Raji (cell line): ENCODE data around the gene ITFG2.

Experiments
- POLR2A ChIP-seq: IDR thresholded peaks from 2 replicates; pipeline ENCODE4 v1.6.1; 2011; ENCODE audit warnings: low read depth, low read length, control low read depth; ENCODE audit not compliant: insufficient read depth

ITFG2 gene

DNA sequence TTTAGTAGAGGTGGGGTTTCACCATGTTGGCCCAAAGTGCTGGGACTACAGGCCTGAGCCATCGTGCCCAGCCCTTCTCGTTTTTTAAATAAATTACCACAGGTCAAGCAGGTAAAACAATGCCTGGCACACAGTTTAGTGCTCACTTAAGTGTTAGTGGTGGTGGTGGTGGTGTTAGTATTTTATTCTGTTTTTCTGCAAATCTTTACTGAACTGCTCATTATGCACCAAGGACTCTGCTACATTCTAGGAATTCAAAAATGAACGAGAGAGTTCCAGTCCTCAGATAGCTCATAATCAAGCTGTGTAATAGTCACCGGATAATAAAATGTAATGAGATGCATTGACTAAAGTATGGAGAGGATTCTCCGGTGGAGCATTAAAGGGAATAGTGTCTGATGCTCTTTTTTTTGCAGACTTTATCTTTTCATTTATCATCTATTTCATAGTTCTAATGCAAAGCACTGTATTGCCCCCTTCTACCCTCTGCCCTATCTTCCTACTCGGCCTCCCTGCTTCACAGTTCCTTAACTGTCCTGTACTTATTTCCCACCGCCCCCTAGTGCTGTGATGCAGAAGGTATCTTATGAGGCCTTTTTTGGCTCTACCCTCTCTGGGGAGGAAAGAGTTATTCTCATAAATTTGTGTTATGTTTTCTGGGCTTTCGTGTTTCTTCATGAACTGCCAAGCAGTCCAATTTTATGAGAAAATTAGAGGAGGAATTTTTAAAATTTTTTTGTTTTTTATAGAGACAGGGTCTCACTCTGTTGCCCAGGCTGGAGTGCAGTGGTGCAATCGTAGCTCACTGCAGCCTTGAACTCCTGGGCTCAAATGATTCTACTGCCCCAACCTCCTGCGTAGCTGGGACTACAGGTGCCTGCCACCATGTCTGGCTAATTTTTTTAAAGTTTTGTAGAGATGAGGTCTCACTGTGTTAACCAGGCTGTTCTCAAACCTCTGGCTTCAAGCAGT, 1.0 kb downstream of the ITFG2 start:
- TF ChIP-seq POLR2A, result no peak

DNA sequence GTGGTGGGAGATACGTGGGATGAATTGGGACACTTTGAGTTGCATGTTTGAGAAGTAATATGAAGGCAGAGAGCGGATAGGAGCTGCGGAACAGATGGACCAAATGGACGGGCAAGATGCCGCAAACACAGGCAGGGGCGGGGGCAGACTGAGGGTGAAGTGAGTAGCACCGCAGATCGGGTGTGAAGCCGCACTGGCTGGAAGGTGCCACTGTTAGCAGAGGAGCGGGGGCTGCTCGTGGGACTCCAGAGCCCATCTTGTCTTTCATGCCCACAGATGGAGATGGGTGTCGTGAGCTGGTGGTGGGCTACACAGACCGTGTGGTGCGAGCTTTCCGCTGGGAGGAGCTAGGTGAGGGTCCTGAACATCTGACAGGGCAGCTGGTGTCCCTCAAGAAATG, 7.3 kb downstream of the ITFG2 start:
- no peak for TF ChIP-seq POLR2A

DNA sequence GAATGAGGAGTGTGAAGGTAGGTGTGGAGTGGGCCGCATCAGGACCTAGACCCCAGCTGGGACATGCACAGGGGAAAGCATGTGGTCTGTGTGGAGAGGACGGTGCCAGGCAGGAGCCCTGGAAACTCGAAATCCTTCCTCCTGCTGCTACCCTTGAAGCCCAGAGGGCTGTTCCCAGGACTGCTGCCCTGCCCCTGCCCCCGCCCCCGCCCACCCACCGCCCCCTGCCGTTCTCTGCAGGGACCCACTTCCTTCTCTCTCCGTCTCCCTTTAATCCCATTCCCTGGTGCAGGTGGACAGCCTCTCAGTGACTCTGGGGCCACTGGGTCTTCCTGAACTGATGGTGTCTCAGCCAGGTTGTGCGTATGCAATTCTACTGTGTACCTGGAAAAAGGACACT, 8.0 kb downstream of the ITFG2 start:
- TF ChIP-seq POLR2A, result no peak

DNA sequence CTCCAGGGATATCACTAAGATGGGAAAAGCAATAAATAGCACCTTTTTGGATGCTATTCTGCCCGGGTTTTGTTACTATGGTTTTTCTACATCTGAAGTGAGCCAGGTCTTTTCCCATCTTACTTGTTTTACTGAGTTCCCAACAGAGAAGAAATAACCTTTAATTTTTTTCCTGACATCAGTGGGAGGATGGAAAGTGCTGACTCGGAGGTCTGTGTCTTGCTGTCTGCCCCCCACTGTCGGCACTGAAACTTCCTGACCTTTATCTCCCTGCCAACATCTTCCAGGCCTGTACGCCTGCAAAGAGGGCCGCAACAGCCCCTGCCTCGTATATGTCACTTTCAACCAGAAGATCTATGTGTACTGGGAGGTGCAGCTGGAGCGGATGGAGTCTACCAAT, 11.0 kb downstream of the ITFG2 start:
- no peak for TF ChIP-seq POLR2A

DNA sequence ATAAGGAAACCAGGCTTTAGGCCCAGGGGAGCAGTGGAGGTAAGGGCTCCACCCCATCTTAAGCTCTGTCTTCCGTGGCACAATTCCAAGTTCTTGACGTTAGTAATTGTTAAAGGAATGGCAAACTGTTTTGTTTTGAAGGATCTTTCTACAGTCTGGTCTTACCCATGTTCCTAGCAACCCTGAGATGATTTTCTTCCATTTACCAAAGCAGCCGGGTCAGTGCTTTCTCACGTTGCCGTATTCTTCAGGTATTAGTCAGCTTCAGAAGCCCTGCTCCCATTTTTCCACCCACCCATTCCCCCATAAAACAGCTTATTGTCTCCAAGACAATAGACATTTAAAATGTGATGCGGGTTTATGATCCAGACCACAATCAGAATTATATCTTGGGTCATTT, 12.1 kb downstream of the ITFG2 start:
- no peak for TF ChIP-seq POLR2A

DNA sequence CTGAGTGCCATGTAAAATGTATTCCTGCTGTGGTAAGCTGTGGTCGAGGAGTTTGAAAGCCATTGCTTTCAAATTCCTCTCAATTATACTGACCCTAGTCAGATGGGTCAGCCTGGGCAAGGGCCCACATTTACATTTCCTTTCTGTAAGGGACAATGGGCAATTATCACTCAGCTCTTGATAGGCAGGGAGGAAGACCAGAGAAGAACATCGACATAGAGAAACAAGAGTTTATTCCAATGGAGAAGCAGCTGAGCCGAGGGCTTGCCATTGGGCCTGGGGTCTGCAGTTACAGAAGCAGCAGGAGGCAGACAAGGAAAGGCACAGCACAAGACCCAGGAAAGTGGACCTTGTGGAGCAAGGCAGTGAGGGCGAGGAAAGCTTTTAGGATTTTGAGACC, 12.7 kb downstream of the ITFG2 start:
- no peak for TF ChIP-seq POLR2A

DNA sequence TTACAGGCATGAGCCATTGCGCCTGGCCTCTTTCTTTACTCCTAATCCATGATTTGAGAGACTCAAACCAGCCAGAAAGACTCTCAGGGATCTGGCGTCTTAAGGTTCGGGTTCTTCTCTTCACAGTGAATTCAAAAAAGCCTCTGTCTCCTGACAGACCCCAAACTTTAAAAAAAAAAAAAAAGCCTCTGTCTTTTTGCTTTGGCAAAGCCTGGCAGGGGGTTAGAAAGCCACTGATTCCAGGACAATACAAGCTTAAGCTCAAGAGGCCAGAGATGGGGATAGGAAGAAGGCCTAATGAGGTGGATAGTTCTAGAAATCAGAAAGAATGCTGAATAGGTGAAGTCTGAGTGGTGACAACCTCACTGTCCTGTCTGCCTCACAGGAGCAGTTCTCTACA, 13.6 kb downstream of the ITFG2 start:
- no peak for TF ChIP-seq POLR2A

DNA sequence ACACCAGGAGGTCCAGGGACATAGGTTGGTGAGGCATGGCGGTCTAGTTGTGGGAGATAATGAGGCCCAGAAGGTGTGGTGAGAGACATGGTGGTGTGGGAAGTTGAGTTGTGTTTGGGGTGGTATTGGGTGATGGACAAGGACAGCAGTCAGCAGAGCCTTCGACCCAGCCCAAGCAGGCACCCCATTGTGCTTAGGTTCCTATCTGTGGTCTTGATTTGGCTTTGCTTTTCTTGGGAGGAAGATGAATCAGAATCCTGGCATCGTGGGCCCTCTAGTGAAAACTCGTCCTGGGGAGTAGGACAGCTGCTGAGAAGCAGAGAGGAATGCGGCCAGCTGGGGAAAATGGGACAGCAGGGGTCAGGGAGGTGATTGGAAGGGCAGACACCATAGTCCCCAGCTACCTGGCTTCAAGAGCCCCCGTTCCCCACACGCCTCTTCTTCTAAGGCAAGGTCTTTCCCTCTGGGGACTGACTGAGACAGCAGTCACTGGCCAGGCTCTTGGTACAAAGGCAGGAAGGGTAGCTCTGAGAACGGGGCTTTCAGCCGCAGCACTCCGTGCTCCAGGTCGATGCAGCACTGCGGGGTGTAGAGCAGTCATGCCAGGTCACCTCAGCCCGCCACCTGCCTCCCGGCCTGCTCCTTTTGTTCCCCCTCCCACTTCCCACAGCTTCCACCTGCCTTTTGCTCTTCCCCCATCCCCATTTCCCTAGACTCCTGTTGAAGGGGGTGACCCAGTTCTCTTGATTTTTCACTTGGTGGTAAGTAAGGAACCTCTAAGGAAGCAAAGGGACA, 14.4 kb downstream of the ITFG2 start:
- TF ChIP-seq POLR2A, result no peak

DNA sequence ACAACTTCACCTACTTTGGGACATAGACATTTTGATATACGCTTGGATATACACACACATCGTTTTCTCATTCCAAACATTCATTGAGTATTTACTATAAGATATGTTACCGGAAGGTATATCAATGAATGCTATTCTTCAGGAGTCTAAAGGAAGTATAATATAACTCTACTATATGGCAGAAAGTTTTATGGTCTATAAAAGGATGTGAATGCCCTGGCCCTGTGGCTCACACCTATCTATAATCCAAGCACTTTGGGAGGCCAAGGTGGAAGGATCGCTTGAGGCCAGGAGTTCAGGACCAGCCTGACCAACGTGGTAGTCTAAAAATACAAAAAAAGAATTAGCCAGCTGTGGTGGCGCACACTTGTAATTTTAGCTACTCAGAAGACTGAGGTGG, 16.8 kb downstream of the ITFG2 start:
- TF ChIP-seq POLR2A, result no peak

DNA sequence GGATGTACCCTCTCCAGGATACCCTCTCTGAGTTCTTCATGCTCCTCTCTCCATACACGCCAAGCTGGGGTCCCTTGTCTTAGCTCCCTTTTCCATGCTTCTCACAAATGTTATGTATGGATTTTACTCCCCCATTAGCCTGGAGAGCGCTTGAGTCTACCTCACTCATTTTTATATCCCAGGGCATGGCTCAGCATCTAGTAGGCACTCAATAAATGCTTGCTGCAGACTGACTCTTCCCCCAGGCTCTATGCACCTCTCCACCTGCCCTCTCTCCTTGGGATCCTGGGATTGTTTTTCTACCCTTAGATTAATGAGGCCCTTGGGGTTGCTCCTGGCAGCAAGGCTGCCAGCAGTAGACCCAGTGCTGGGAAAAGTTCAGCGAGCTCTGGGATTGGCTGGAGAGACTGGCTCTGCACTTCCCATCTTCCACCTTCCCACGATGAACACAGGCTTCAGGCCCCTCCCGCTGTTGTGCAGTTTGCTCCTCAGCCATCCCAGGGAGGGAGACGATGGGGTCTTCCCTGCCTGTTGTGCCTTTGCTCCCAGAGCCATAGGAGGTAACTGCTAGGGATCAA, 20.2 kb downstream of the ITFG2 start:
- TF ChIP-seq POLR2A, result no peak

DNA sequence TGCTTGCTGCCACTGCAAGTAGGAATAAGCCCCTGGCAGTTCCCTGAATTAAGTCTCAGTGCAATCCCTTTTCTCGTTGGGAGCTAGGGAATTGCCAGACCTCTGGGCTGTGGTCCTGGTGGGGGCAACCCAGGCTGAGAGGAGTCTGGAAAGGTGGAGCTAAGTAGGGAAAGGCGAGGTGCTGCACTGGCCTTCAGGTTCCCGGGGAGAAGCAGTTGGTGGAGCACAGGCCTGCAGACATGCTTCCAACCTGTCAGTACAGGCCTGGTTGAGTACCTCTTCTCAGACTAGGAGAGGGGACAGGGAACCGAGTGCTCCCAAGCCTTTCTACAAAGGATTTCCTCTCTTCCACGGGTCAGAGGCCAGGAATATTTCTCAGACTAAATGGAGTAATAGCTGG, 20.9 kb downstream of the ITFG2 start:
- TF ChIP-seq POLR2A, result no peak

DNA sequence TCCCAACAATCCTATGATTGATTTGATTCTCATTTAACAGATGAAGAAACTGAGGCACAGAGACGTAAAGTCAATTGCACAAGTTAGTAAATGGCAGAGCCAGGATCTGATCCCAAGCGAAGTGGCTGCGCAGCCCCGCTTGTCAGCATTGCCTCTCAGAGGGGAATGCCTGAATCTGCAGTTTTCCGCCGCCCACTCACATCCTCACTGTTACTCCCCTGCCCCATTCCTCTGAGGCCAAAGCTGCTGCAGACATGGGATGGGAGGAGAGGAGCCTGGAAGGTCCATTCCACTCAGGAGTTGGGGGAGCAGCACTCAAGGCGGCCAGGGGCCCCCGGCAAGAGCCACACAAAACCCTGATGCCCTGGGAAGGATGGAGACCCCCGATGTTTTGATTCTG, 21.3 kb downstream of the ITFG2 start:
- TF ChIP-seq POLR2A, result no peak

DNA sequence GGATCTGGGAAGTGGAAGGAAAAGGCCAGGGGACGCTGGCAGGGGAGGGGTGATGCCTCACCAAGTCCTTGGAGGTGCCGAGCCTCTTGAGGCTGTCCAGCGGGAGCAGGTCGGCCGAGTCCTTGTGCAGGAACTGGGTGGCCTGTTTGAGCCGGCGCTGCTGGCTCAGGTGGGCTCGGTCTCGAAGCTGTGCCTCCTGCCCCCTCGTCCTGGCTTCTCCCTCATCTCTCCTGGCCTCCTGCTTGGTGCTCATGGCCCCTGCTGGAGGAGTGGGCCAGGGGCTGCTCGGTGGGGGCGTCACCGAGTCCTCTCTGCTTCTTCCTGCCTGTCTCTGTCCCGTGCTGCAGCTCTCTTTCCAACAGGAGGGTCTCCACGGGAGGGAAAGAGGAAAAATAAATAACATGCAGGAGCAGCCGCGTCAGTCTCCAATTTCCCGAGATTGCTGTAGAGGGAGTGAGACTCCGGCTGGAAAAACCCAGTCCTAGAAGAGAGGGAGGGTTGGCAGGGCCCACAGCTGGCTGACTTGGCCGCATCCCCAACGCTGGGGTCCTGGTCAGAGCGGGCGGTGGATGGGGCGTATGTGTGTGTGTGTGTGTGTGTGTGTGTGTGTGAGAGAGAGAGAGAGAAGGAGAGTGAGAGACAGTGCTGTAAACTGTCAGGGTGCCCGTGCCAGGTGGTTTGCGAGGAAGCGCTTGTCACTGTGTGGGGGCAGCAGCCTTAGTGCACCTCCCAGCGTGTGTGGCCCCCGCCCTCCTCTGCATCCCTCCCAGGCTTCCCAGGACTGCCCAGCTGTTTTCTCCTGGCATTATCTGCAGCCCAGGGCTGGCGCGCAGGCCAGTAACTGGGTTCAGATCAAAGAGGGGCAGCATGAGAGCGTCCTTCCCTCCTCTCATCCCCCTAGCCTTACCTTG, 22.4 kb downstream of the ITFG2 start, which contains the start of gene NRIP2:
TSS of gene NRIP2 (minus strand) at position 455 of the 911 bp plus-strand sequence. CDS start at position 403, 52 bp downstream.
- TF ChIP-seq POLR2A, result no peak

DNA sequence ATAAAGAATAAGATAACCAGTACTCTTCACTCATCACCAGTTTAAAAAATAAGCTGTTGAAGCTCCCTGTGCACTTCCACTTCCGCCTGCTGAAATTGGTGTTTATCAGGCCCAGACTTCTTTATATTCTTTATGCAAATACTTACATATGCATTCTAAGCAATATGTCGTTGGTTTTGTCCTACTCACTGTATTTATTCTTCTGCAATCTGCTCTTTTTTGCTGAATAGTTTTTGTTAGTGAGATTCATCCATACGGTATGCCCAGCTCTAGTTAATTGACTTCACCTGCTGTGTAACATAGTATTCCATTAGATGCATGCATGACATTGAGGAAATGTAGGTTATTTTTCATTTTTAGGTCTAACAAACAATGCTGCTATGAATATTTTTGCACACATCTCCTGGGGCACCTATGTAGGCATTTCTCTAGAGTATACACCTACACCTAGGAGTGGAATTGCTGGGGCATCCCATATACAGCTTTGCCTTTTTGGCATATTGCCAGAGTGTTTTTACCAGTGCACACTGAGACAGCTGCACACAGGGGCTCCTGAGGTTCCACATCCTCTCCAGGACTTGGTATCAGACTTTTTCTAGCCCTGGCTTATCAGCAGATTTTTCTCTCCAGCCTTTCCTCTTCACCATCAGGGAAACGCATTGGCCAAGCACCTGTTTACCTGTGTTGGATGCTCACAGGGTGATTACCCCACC, 23.4 kb downstream of the ITFG2 start:
- TF ChIP-seq POLR2A, result no peak
